ENCODE data around the gene SPG21.

DNA sequence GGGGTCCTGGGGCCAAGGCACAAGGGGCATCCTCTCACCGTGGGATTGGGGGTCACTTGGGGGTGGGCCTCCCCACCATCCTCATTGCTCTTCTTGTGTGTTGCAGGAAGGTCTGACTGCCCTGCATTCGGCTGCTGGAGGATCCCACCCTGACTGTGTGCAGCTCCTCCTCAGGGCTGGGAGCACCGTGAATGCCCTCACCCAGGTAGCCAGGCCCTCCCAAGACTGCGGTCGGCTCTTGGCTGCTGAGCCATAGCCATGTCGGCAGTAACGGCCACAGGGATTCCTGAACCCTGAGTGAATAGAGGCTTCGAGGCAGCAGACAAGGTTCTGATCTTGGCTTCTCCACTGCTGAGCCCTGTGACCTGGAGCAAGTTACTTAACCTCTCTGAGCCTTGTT, 58.3 kb downstream of the SPG21 start:
- TF ChIP-seq, protein P1, sequence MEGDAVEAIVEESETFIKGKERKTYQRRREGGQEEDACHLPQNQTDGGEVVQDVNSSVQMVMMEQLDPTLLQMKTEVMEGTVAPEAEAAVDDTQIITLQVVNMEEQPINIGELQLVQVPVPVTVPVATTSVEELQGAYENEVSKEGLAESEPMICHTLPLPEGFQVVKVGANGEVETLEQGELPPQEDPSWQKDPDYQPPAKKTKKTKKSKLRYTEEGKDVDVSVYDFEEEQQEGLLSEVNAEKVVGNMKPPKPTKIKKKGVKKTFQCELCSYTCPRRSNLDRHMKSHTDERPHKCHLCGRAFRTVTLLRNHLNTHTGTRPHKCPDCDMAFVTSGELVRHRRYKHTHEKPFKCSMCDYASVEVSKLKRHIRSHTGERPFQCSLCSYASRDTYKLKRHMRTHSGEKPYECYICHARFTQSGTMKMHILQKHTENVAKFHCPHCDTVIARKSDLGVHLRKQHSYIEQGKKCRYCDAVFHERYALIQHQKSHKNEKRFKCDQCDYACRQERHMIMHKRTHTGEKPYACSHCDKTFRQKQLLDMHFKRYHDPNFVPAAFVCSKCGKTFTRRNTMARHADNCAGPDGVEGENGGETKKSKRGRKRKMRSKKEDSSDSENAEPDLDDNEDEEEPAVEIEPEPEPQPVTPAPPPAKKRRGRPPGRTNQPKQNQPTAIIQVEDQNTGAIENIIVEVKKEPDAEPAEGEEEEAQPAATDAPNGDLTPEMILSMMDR (IDR thresholded peaks at IDR 0.05), result no peak
- TF ChIP-seq POLR2A (IDR thresholded peaks at IDR 0.05), result no peak
